ENCODE data around the gene HMBS. TPM values are rescaled to one million over a fixed set of nuclear protein-coding genes. Genes with fewer than 3 reads are reported as not detected.
A peak's percentile ranks its signal among the peaks of the same experiment; 100 is the strongest.

The HMBS gene
- total RNA-seq, 3 donors from 2014 or later = 5.6 to 21.6 (median 8.9) TPM

GRCh38 chr11:119118227-119118626 is 33.5 kb downstream of the HMBS start:
- intact Hi-C loops (cut with DNase I; ENCODE audit: low total_unique reads) = no loop called here
- no peak for DNase-seq (ENCODE audit: low spot score in 2 of 2)
- Histone ChIP-seq H3K4me1 (peaks cover 4 to 12% of the 10 kb centered on the region in 2 donors), H3K4me3 (no peak overlapping the region), H3K27me3 (no peaks in the 10 kb centered on the region), H3K9me3 (no peaks in the 10 kb centered on the region), H3K36me3 (peaks cover 4% of the 10 kb centered on the region), H3K27ac (no peak overlapping the region)
- TF ChIP-seq CTCF (IDR thresholded peaks at IDR 0.05) = no peak

- Histone ChIP-seq H3K27me3 (no peaks in the 10 kb centered on the region), H3K4me3 (no peak overlapping the region), H3K36me3 (peaks cover 3% of the 10 kb centered on the region), H3K27ac (no peak overlapping the region), H3K4me1 (peaks cover 4 to 12% of the 10 kb centered on the region in 2 donors), H3K9me3 (no peaks in the 10 kb centered on the region)
- TF ChIP-seq POLR2AphosphoS5 (IDR thresholded peaks at IDR 0.05) = no peak
- no peak for DNase-seq (ENCODE audit: low spot score in 2 of 2)
- intact Hi-C loops (cut with DNase I; ENCODE audit: low total_unique reads) = no loop called here
These were observed 34.3 kb downstream of the HMBS start for GRCh38 chr11:119118946-119119345.

- Histone ChIP-seq H3K27me3 (no peaks in the 10 kb centered on the region), H3K27ac (peak overlapping the region; percentile 86 to 89), H3K4me1 (peaks cover 4 to 12% of the 10 kb centered on the region in 2 donors), H3K9me3 (no peaks in the 10 kb centered on the region), H3K4me3 (peak overlapping the region; percentile 87 to 92 (median 91)), H3K36me3 (no peaks in the 10 kb centered on the region)
- intact Hi-C loops (cut with DNase I; ENCODE audit: low total_unique reads) = no loop called here
- TF ChIP-seq POLR2AphosphoS5 (IDR thresholded peaks at IDR 0.05) = no peak
- TF ChIP-seq POLR2A (IDR thresholded peaks at IDR 0.05) = no peak
- TF ChIP-seq CTCF (IDR thresholded peaks at IDR 0.05) = no peak
- no peak for DNase-seq (ENCODE audit: low spot score in 2 of 2)
These were observed 35.9 kb downstream of the HMBS start for GRCh38 chr11:119120639-119121007.

GRCh38 chr11:119121008-119121810 is 36.5 kb downstream of the HMBS start, which contains the start of gene HINFP:
HINFP (plus strand) TSS chr11:119121580; CDS start chr11:119126945, 5,365 bp downstream.
- H3K4me3 ChIP-seq = peak within 1 kb of the TSS; percentile 87 to 92 (median 91)
- DNase-seq (ENCODE audit: low spot score in 2 of 2) = peak; percentile 100
- no peaks in the 10 kb centered on the region for H3K9me3 ChIP-seq
- no peaks in the 10 kb centered on the region for H3K36me3 ChIP-seq
- H3K27me3 ChIP-seq = no peaks in the 10 kb centered on the region
- intact Hi-C loops (cut with DNase I; ENCODE audit: low total_unique reads) = no loop called here
- H3K27ac ChIP-seq = peak within 1 kb of the TSS; percentile 86 to 89
- peaks cover 4 to 12% of the 10 kb centered on the region in 2 donors for H3K4me1 ChIP-seq
- peak; percentile 72 to 91 (median 86) for TF ChIP-seq POLR2AphosphoS5 (IDR thresholded peaks at IDR 0.05)
- no peak for TF ChIP-seq CTCF (IDR thresholded peaks at IDR 0.05)
- peak; percentile 78 for TF ChIP-seq POLR2A (IDR thresholded peaks at IDR 0.05)

GRCh38 chr11:119121811-119122124 is 37.1 kb downstream of the HMBS start:
- no peaks in the 10 kb centered on the region for H3K9me3 ChIP-seq
- peak overlapping the region; percentile 87 to 92 (median 91) for H3K4me3 ChIP-seq
- intact Hi-C loops (cut with DNase I; ENCODE audit: low total_unique reads) = no loop called here
- DNase-seq (ENCODE audit: low spot score in 2 of 2) = no peak
- H3K36me3 ChIP-seq = no peaks in the 10 kb centered on the region
- peak overlapping the region; percentile 79 to 89 for H3K27ac ChIP-seq
- no peaks in the 10 kb centered on the region for H3K27me3 ChIP-seq
- TF ChIP-seq POLR2A (IDR thresholded peaks at IDR 0.05) (no peak), POLR2AphosphoS5 (IDR thresholded peaks at IDR 0.05) (no peak), CTCF (IDR thresholded peaks at IDR 0.05) (no peak)
- H3K4me1 ChIP-seq = peaks cover 4 to 12% of the 10 kb centered on the region in 2 donors
